ENCODE data around the gene WDR7.

Gene WDR7

GRCh38 chr18:57004366-57005121, 353.4 kb downstream of the WDR7 start:
- peak; percentile 15 for DNase-seq

GRCh38 chr18:57008001-57008686, 357.0 kb downstream of the WDR7 start:
- no peak for DNase-seq

- no peak for DNase-seq
Observed at GRCh38 chr18:57009844-57010243, 358.7 kb downstream of the WDR7 start.

- DNase-seq: no peak
Observed at GRCh38 chr18:57014772-57015413, 363.7 kb downstream of the WDR7 start.

- DNase-seq: no peak
Observed at GRCh38 chr18:57015451-57015850, 364.3 kb downstream of the WDR7 start.

GRCh38 chr18:57018845-57019244, 367.7 kb downstream of the WDR7 start:
- DNase-seq: no peak

- DNase-seq: no peak
Observed at GRCh38 chr18:57022716-57023115, 371.6 kb downstream of the WDR7 start.

- no peak for DNase-seq
Observed at GRCh38 chr18:57023275-57023882, 372.2 kb downstream of the WDR7 start.

GRCh38 chr18:57025540-57025939, 374.4 kb downstream of the WDR7 start:
- DNase-seq: no peak

- no peak for DNase-seq
Observed at GRCh38 chr18:57026316-57026715, 375.2 kb downstream of the WDR7 start.

GRCh38 chr18:57027190-57027708, 376.1 kb downstream of the WDR7 start:
- no peak for DNase-seq

- DNase-seq: no peak
Observed at GRCh38 chr18:57029761-57030160, 378.6 kb downstream of the WDR7 start.

- no peak for DNase-seq
Observed at GRCh38 chr18:57030417-57030816, 379.3 kb downstream of the WDR7 start.

- no peak for DNase-seq
Observed at GRCh38 chr18:57035590-57035989, 384.4 kb downstream of the WDR7 start.

GRCh38 chr18:57038395-57038794, 387.2 kb downstream of the WDR7 start:
- DNase-seq: no peak

GRCh38 chr18:57040175-57040574, 389.0 kb downstream of the WDR7 start:
- no peak for DNase-seq

- DNase-seq: no peak
Observed at GRCh38 chr18:57043241-57043640, 392.1 kb downstream of the WDR7 start.

- no peak for DNase-seq
Observed at GRCh38 chr18:57048351-57048750, 397.2 kb downstream of the WDR7 start.

- DNase-seq: no peak
Observed at GRCh38 chr18:57048859-57049258, 397.7 kb downstream of the WDR7 start.

GRCh38 chr18:57050310-57050949, 399.3 kb downstream of the WDR7 start:
- no peak for DNase-seq

- no peak for DNase-seq
Observed at GRCh38 chr18:57051021-57051656, 400.0 kb downstream of the WDR7 start.

GRCh38 chr18:57051657-57052044, 400.5 kb downstream of the WDR7 start:
- no peak for DNase-seq

All from CD4-positive, alpha-beta T cell treated with Interleukin-21 for 1 hour (primary cell).